Mucosa of descending colon (tissue), 3 donors: ENCODE results near the gene CAPN8. TPM values are rescaled to one million over a fixed set of nuclear protein-coding genes. Genes with fewer than 3 reads are reported as not detected.

Source experiments
- ATAC-seq: fragments of 200-7000 bp; cut with Tn5 transposase; one replicate; pipeline ENCODE4 v1.9.1; 2020; ENCODE audit warnings: mild to moderate bottlenecking, moderate library complexity
- DNase-seq, 3 donors: peaks; one replicate each; pipeline ENCODE4 v3.0.0-alpha.2; 2020
- H3K36me3 ChIP-seq: fragments of 200-600 bp; one replicate; pipeline ENCODE4 v1.8.0; 2021; ENCODE audit warnings: low read depth, mild to moderate bottlenecking
- H3K4me1 ChIP-seq: fragments of 200-600 bp; one replicate; pipeline ENCODE4 v1.8.0; 2021; ENCODE audit warnings: low read depth, mild to moderate bottlenecking
- H3K4me3 ChIP-seq: fragments of 200-600 bp; one replicate; pipeline ENCODE4 v1.8.0; 2021; ENCODE audit warnings: mild to moderate bottlenecking
- H3K9me3 ChIP-seq: fragments of 200-600 bp; one replicate; pipeline ENCODE4 v1.8.0; 2021; ENCODE audit warnings: mild to moderate bottlenecking
- intact Hi-C, 2 donors: fragments of 100-400 bp; cut with DNase I in 1 of 2; cut with micrococcal nuclease in 1 of 2; formaldehyde crosslinking; loops; one replicate each; pipeline versions ENCODE4 v1.11.0 to v1.11.1; 2022; cut with DNase I, micrococcal nuclease
- total RNA-seq, 3 donors: library from RNA; stranded (reverse); fragmentation: NEBNext Ultra II Directional in 2 of 3; extraction: Animal tissue kit (Norgen Biotek cat#: 25700) in 2 of 3; gene quantifications; one replicate each; pipeline versions ENCODE4 v1.2.1 to v1.2.4, GENCODE V29; 2021 to 2023
- TF ChIP-seq, protein P1 (sequence below): fragments of 200-600 bp; IDR thresholded peaks from one replicate; pipeline ENCODE4 v1.8.0; 2022; ENCODE audit warnings: antibody characterized with exemption, mild to moderate bottlenecking
- donor health status: DM: no; HTN: no; CAD: no; lungs with moderate emphysema.
- donor health status: DM: no; HTN: no; CAD: no.
- donor health status: DM: no; HTN: yes; CAD: no.

CAPN8 gene
- total RNA-seq, 3 donors from 2014 or later = 31.1 to 88.6 (median 59.0) TPM

DNA sequence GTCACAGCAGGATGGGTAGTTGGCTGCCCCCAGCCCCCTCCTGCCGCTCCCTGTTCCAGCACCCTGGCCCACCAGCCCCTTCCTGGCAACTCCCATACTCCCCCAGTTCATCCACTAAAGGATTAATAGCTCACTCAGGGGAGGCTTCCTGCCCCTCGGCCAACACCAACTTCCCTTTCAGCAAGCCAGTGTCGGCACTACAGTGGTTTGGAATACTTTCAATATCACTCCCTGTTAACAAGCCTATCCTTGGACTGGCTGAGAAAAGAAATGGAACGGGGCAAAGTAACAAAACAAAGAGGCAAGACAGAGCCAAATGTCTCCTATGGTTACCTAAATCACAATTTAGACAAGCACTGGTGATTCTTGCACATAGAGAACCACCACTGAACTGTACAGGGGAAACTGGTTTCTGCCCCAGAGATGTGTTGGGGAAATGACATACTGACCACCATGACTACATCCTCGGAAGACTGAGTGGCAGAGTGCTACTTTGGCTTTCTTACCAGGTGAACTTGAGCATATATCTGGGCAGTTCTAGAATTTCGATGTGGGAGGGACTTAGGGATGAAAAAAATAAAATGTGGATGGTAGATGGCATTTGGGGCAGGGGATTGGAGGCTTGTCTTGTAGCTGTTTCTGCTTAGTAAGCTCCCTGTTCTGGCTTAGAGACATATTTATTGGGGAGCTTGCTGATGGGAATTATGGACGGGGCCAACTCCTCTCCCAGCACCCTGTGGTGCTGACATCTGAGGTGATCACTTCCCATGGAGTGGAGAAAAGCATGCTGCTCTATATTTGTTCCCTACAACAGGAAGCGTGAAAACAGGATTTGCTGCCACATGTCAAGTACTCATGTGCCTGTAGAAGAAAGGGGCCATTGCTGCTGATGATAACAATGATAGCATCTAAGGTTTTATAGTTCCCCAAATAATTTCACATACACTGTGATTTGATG is 39.7 kb upstream of the CAPN8 start:
- TF ChIP-seq, protein P1, sequence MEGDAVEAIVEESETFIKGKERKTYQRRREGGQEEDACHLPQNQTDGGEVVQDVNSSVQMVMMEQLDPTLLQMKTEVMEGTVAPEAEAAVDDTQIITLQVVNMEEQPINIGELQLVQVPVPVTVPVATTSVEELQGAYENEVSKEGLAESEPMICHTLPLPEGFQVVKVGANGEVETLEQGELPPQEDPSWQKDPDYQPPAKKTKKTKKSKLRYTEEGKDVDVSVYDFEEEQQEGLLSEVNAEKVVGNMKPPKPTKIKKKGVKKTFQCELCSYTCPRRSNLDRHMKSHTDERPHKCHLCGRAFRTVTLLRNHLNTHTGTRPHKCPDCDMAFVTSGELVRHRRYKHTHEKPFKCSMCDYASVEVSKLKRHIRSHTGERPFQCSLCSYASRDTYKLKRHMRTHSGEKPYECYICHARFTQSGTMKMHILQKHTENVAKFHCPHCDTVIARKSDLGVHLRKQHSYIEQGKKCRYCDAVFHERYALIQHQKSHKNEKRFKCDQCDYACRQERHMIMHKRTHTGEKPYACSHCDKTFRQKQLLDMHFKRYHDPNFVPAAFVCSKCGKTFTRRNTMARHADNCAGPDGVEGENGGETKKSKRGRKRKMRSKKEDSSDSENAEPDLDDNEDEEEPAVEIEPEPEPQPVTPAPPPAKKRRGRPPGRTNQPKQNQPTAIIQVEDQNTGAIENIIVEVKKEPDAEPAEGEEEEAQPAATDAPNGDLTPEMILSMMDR = no peak
- intact Hi-C loops = loop anchor here in 1 of 2 donors (10.0 kb wide), 1 partner anchor 50 kb away; no protein-coding TSS in a partner anchor
- no peaks in the 10 kb centered on the region for H3K36me3 ChIP-seq
- H3K4me3 ChIP-seq = no peak overlapping the region
- peak; percentile 9 for ATAC-seq
- DNase-seq = no peak
- no peaks in the 10 kb centered on the region for H3K9me3 ChIP-seq
- peaks cover 16% of the 10 kb centered on the region for H3K4me1 ChIP-seq

DNA sequence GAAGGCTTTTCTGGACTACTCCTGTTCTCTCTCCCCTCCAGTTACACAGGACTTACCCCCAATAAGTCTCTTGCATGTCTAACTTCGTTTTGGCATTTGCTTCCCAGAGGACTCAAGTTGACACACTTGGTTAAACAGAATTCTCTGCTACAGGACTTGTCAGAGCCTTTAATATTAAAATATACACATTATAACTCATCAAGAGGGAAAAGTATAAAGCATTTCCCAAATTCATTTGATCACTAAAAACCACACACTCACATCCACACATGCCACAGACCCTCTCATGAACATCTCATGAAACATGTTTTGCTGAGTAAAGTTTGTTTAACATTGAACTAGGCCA is 38.1 kb upstream of the CAPN8 start:
- Histone ChIP-seq H3K4me3 (no peak overlapping the region), H3K36me3 (no peaks in the 10 kb centered on the region), H3K4me1 (peaks cover 18% of the 10 kb centered on the region), H3K9me3 (no peaks in the 10 kb centered on the region)
- ATAC-seq (no peak), DNase-seq (no peak)
- TF ChIP-seq, protein P1 = no peak
- intact Hi-C loops = loop anchor here in 1 of 2 donors (10.0 kb wide), 1 partner anchor 51 kb away; no protein-coding TSS in a partner anchor

GRCh38 chr1:223702735-223703667 is 37.5 kb upstream of the CAPN8 start:
- no peaks in the 10 kb centered on the region for H3K9me3 ChIP-seq
- DNase-seq = no peak
- H3K4me1 ChIP-seq = peaks cover 16% of the 10 kb centered on the region
- TF ChIP-seq, protein P1 = no peak
- no peaks in the 10 kb centered on the region for H3K36me3 ChIP-seq
- intact Hi-C loops = loop anchor here in 1 of 2 donors (10.0 kb wide), 1 partner anchor 52 kb away; no protein-coding TSS in a partner anchor
- ATAC-seq = no peak
- no peak overlapping the region for H3K4me3 ChIP-seq

DNA sequence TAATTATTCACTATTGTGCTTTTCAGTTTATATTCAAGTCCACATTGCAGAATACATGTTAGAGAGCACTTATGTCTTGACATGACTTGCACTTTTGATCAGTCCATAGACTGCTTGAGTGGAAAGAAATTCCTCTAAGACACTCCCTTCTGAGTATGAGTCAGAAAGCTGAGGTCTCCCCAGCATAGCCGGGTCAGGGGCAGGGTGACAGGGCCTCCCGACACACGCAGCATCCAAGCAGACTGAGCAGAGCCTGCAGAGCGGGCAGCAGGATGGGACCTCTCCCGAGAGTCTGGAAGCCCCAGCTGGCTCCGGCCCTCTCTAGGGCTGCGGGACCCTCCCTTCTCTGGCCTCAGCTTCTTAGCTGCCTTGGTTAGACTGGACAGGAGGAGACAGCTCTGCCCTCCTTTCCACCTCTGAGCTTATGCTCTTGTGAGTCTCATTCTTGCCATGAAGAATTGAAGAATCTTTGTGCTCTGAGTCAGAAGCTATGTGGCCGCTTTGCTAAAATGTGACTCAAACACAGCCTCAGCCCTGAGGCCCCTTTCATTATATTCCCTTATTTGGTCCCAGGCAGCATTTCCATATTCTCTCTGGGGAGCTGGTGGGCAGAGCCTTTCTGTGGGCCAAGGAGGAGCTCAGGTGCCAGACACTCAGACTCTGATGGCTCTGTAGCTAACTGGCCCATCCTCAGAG is 35.6 kb upstream of the CAPN8 start:
- DNase-seq (no peak), ATAC-seq (peak; percentile 53)
- intact Hi-C loops = loop anchor here in 1 of 2 donors (10.0 kb wide), 1 partner anchor 54 kb away; no protein-coding TSS in a partner anchor
- Histone ChIP-seq H3K4me1 (peaks cover 6% of the 10 kb centered on the region), H3K36me3 (no peaks in the 10 kb centered on the region), H3K4me3 (no peak overlapping the region), H3K9me3 (no peaks in the 10 kb centered on the region)
- TF ChIP-seq, protein P1 = no peak
